ENCODE data around the gene PIN1.

PIN1 gene

DNA sequence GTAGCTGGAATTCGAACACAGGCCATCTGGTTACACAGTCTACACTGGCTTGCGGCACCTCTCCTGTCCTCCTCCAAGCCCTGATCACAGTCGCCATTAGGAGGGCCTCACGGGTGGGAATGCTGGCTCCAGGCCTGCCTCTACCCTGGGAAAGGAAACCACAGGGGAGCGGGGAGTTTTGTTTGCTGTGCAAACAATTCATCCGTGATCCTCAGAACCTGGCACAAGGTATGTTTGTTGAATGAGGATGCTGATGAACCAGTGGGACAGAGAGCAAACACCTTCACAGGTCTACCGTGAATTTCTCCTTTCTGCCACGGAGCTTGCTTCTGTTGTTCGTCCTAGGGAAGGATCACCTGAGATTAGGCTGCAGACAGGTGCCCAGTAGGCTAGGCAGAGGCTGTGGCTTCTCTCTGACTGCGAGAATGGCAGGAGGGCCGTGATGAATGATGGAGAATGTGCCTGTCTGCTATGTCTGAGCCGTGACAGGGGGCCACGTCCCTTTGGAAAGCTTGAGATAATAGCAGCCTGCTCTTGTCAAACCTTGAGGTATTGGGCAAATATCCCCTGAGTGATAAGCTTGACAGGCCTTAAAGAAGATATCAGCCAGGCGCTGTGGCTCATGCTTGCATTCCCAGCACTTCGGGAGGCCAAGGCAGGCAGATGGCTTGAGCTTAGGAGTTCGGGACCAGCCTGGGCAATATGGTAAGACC lies 36.7 kb downstream of the PIN1 start:
- TF ChIP-seq, protein P1, sequence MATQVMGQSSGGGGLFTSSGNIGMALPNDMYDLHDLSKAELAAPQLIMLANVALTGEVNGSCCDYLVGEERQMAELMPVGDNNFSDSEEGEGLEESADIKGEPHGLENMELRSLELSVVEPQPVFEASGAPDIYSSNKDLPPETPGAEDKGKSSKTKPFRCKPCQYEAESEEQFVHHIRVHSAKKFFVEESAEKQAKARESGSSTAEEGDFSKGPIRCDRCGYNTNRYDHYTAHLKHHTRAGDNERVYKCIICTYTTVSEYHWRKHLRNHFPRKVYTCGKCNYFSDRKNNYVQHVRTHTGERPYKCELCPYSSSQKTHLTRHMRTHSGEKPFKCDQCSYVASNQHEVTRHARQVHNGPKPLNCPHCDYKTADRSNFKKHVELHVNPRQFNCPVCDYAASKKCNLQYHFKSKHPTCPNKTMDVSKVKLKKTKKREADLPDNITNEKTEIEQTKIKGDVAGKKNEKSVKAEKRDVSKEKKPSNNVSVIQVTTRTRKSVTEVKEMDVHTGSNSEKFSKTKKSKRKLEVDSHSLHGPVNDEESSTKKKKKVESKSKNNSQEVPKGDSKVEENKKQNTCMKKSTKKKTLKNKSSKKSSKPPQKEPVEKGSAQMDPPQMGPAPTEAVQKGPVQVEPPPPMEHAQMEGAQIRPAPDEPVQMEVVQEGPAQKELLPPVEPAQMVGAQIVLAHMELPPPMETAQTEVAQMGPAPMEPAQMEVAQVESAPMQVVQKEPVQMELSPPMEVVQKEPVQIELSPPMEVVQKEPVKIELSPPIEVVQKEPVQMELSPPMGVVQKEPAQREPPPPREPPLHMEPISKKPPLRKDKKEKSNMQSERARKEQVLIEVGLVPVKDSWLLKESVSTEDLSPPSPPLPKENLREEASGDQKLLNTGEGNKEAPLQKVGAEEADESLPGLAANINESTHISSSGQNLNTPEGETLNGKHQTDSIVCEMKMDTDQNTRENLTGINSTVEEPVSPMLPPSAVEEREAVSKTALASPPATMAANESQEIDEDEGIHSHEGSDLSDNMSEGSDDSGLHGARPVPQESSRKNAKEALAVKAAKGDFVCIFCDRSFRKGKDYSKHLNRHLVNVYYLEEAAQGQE (IDR thresholded peaks at IDR 0.05; ENCODE audit: insufficient read depth in 1 of 2, low read depth in 2 of 2, low read length in 2 of 2) = no peak
- no peak for TF ChIP-seq TAF1 (IDR thresholded peaks at IDR 0.05; ENCODE audit: borderline replicate concordance, insufficient read depth, low read length)
- no peak for TF ChIP-seq POLR2AphosphoS5 (IDR thresholded peaks at IDR 0.05; ENCODE audit: low read depth, low read length)
- no peak for TF ChIP-seq SIN3A (IDR thresholded peaks at IDR 0.05; ENCODE audit: borderline replicate concordance, insufficient read depth, low read length)
- TF ChIP-seq FOXP2 (optimal IDR thresholded peaks at IDR 0.05; ENCODE audit: borderline replicate concordance, extremely low read depth, extremely low read length, insufficient read depth) = no peak

DNA sequence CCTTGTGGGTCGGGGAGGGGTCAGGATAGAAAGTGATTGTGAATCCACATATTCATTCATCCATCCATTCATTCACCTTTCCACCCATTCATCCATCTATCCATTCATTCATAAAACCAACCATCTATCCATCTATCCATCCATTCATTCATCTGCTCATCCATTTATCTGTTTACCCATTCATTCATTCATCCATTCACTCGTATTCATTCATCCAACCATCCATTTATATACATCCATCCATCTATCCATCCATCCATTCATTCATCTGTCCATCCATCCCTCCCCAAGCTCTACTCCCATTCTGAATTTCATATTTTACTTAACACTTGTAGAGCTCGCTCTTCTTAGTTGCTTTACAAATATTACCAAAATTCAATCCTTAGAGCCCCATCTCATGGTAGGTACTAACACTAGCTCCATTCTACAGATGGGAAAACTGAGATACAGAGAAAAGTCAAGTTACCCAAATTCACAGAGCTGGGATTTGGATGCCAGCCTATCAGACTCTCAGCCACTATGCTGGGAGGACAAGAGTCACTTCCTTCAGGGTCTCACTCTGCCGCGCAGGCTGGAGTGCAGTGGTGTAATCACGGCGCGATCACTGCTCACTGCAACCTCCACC lies 37.6 kb downstream of the PIN1 start:
- TF ChIP-seq FOXP2 (optimal IDR thresholded peaks at IDR 0.05; ENCODE audit: borderline replicate concordance, extremely low read depth, extremely low read length, insufficient read depth) (no peak), SIN3A (IDR thresholded peaks at IDR 0.05; ENCODE audit: borderline replicate concordance, insufficient read depth, low read length) (no peak), POLR2AphosphoS5 (IDR thresholded peaks at IDR 0.05; ENCODE audit: low read depth, low read length) (no peak), TAF1 (IDR thresholded peaks at IDR 0.05; ENCODE audit: borderline replicate concordance, insufficient read depth, low read length) (no peak)
- TF ChIP-seq, protein P1 (IDR thresholded peaks at IDR 0.05; ENCODE audit: insufficient read depth in 1 of 2, low read depth in 2 of 2, low read length in 2 of 2) = no peak

DNA sequence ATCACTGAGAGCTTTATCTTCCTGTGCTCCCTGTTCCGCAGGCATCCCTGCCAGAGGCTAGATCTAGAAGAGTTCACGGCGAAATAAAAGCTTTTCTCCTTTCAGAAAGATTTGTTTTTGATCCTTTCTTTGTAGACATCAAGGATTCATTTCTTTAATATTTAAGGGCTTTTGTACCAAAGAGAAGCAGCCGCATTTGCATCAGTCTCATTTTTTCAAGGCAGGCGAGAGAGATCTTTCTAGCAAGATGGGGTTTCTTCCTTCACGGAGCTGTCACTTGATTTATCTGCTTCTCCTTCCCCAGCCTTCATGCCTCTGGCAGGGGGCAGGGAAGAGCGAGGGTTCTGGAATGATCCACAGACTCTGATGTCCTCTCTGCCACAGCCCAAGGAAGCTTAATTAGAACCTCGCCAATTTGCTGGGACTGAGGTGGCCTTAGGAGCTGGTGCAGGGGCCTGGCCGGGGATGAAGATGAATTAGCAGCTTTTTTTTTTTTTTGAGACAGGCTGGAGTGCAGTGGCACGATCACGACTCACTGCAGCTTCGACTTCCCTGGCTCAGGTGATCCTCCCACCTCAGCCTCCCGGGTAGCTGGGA lies 40.0 kb downstream of the PIN1 start:
- no peak for TF ChIP-seq TAF1 (IDR thresholded peaks at IDR 0.05; ENCODE audit: borderline replicate concordance, insufficient read depth, low read length)
- TF ChIP-seq POLR2AphosphoS5 (IDR thresholded peaks at IDR 0.05; ENCODE audit: low read depth, low read length) = no peak
- no peak for TF ChIP-seq SIN3A (IDR thresholded peaks at IDR 0.05; ENCODE audit: borderline replicate concordance, insufficient read depth, low read length)
- TF ChIP-seq FOXP2 (optimal IDR thresholded peaks at IDR 0.05; ENCODE audit: borderline replicate concordance, extremely low read depth, extremely low read length, insufficient read depth) = no peak
- TF ChIP-seq, protein P1 (IDR thresholded peaks at IDR 0.05; ENCODE audit: insufficient read depth in 1 of 2, low read depth in 2 of 2, low read length in 2 of 2) = no peak

DNA sequence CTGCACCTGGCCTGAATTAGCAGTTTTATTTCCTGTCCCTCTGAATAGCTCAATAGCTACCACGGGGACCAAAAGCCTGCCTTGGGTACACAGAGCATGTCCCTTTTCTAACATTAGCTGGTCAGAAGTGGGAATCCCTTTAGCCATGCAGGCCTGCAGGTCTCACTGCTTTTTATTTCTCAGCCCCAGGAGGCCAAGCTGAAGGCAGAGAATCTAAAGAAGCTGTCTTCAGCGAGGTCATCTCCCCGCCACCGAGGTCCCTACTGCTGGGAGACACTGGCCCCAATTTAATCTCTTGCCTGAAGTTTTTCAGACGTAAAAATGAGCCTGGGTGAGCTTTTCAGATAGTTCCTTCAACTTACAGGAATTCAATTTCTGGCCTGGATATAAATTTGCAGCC lies 40.7 kb downstream of the PIN1 start:
- TF ChIP-seq TAF1 (IDR thresholded peaks at IDR 0.05; ENCODE audit: borderline replicate concordance, insufficient read depth, low read length) = no peak
- no peak for TF ChIP-seq SIN3A (IDR thresholded peaks at IDR 0.05; ENCODE audit: borderline replicate concordance, insufficient read depth, low read length)
- no peak for TF ChIP-seq POLR2AphosphoS5 (IDR thresholded peaks at IDR 0.05; ENCODE audit: low read depth, low read length)
- TF ChIP-seq FOXP2 (optimal IDR thresholded peaks at IDR 0.05; ENCODE audit: borderline replicate concordance, extremely low read depth, extremely low read length, insufficient read depth) = no peak
- TF ChIP-seq, protein P1 (IDR thresholded peaks at IDR 0.05; ENCODE audit: insufficient read depth in 1 of 2, low read depth in 2 of 2, low read length in 2 of 2) = no peak

Measured in PFSK-1 (cell line).